GM23338 (cell line): Measurements from ENCODE around the gene FAT3. TPM values are rescaled to one million over a fixed set of nuclear protein-coding genes. Genes with fewer than 3 reads are reported as not detected.
A peak's percentile ranks its signal among the peaks of the same experiment; 100 is the strongest.

Experiments
- ATAC-seq: fragments of 200-7000 bp; cut with Tn5 transposase; 3 replicates; pipeline ENCODE4 v1.9.1; 2020
- DNase-seq: peaks from one replicate; pipeline ENCODE4 v3.0.0-alpha.2; 2015; ENCODE audit warnings: low spot score
- H2AFZ ChIP-seq: fragments of 200-600 bp; sonication (generic); 2 replicates; pipeline ENCODE4 v1.8.0; 2016; ENCODE audit warnings: antibody characterized with exemption, mild to moderate bottlenecking, moderate library complexity
- H3F3A ChIP-seq: fragments of 200-600 bp; sonication (generic); replicated peaks from 2 replicates; pipeline ENCODE4 v1.8.0; 2017; ENCODE audit warnings: antibody characterized with exemption, mixed run types, low read depth
- H3K27ac ChIP-seq: fragments of 200-600 bp; sonication (generic); 2 replicates; pipeline ENCODE4 v1.6.1; 2016; ENCODE audit warnings: low read depth
- H3K27me3 ChIP-seq: fragments of 200-600 bp; sonication (generic); 2 replicates; pipeline ENCODE4 v1.8.0; 2016; ENCODE audit warnings: mild to moderate bottlenecking, mixed run types, moderate library complexity; ENCODE audit not compliant: insufficient read depth
- H3K36me3 ChIP-seq: fragments of 200-600 bp; sonication (generic); 2 replicates; pipeline ENCODE4 v1.8.0; 2016; ENCODE audit warnings: mild to moderate bottlenecking; ENCODE audit not compliant: insufficient read depth
- H3K4me1 ChIP-seq: fragments of 200-600 bp; sonication (generic); 2 replicates; pipeline ENCODE4 v1.8.0; 2016; ENCODE audit warnings: mild to moderate bottlenecking, moderate library complexity; ENCODE audit not compliant: insufficient read depth
- H3K4me2 ChIP-seq: fragments of 200-600 bp; sonication (generic); 2 replicates; pipeline ENCODE4 v1.7.1; 2017; ENCODE audit warnings: mixed run types
- H3K4me3 ChIP-seq: fragments of 200-600 bp; sonication (generic); 2 replicates; pipeline ENCODE4 v1.6.1; 2016; ENCODE audit warnings: mixed run types
- H3K79me2 ChIP-seq: fragments of 200-600 bp; sonication (generic); replicated peaks from 2 replicates; pipeline ENCODE4 v1.8.0; 2017; ENCODE audit warnings: mild to moderate bottlenecking; ENCODE audit not compliant: insufficient read depth
- H3K9me2 ChIP-seq: fragments of 200-600 bp; sonication (generic); 2 replicates; pipeline ENCODE4 v1.8.0; 2017; ENCODE audit not compliant: insufficient read depth
- H4K20me1 ChIP-seq: fragments of 200-600 bp; sonication (generic); replicated peaks from 2 replicates; pipeline ENCODE4 v1.8.0; 2017; ENCODE audit warnings: mild to moderate bottlenecking; ENCODE audit not compliant: insufficient read depth
- H3K27ac Mint-ChIP-seq: 2 replicates; pipeline ENCODE4 v1.8.0; 2020; ENCODE audit warnings: inconsistent platforms, mild to moderate bottlenecking, moderate library complexity, mixed read lengths
- H3K27me3 Mint-ChIP-seq: 3 replicates; pipeline ENCODE4 v1.8.0; 2022; ENCODE audit warnings: low read depth, mild to moderate bottlenecking, moderate library complexity, mixed read lengths, inconsistent platforms; ENCODE audit not compliant: insufficient read depth, poor library complexity
- H3K36me3 Mint-ChIP-seq: 3 replicates; pipeline ENCODE4 v1.8.0; 2021; ENCODE audit warnings: low read depth, mild to moderate bottlenecking, inconsistent platforms, moderate library complexity, mixed read lengths
- H3K4me1 Mint-ChIP-seq: 3 replicates; pipeline ENCODE4 v1.8.0; 2020; ENCODE audit warnings: mild to moderate bottlenecking, inconsistent platforms, mixed read lengths
- H3K4me3 Mint-ChIP-seq: 3 replicates; pipeline ENCODE4 v1.8.0; 2021; ENCODE audit warnings: moderate library complexity, mild to moderate bottlenecking, inconsistent platforms, mixed read lengths
- H3K9me3 Mint-ChIP-seq: 3 replicates; pipeline ENCODE4 v1.8.0; 2020; ENCODE audit warnings: moderate library complexity, mild to moderate bottlenecking, inconsistent platforms, mixed read lengths
- CREB1 ChIP-seq: fragments of 250-450 bp; sonication (Bioruptor Pico); IDR thresholded peaks from 2 replicates; pipeline ENCODE4 v1.5.0; 2020; ENCODE audit warnings: low read depth, mild to moderate bottlenecking, moderate library complexity
- EZH2phosphoT487 ChIP-seq: fragments of 200-600 bp; sonication (generic); IDR thresholded peaks from one replicate; pipeline ENCODE4 v1.8.1; 2018; ENCODE audit warnings: antibody characterized with exemption; ENCODE audit not compliant: unreplicated experiment
- JUNB ChIP-seq: IDR thresholded peaks from one replicate; pipeline ENCODE4 v1.6.1; 2016; ENCODE audit warnings: antibody characterized with exemption; ENCODE audit not compliant: unreplicated experiment
- NANOG ChIP-seq: IDR thresholded peaks from 2 replicates; pipeline ENCODE4 v1.6.1; 2016; ENCODE audit warnings: antibody characterized with exemption, borderline replicate concordance
- POLR2AphosphoS5 ChIP-seq: IDR thresholded peaks from 2 replicates; pipeline ENCODE4 v1.6.1; 2016; ENCODE audit warnings: antibody characterized with exemption, low read depth
- STAT1 ChIP-seq: IDR thresholded peaks from one replicate; pipeline ENCODE4 v1.6.1; 2016; ENCODE audit warnings: antibody characterized with exemption; ENCODE audit not compliant: unreplicated experiment
- ZNF331 ChIP-seq: fragments of 250-450 bp; sonication (Bioruptor Pico); IDR thresholded peaks from 2 replicates; pipeline ENCODE4 v1.5.0; 2020; ENCODE audit warnings: low read depth, mild to moderate bottlenecking, moderate library complexity
- polyA plus RNA-seq: library from polyadenylated mRNA; unstranded; fragments of >200 nt; fragmentation: Nextera tagmentation; extraction: Ambion mirVana; gene quantifications from 2 replicates; pipeline ENCODE4 v1.2.1, GENCODE V29; 2016
- total RNA-seq: library from RNA; depleted of rRNA; stranded (reverse); fragments of >200 nt; shearing (Covaris generic); gene quantifications from 2 replicates; pipeline ENCODE4 v1.2.3, GENCODE V29; 2014
- TF ChIP-seq, protein P1 (sequence below): IDR thresholded peaks from one replicate; pipeline ENCODE4 v1.6.1; 2018; ENCODE audit warnings: antibody characterized with exemption; ENCODE audit not compliant: unreplicated experiment
- TF ChIP-seq, protein P2 (sequence below), 2 experiments: fragments of 200-600 bp in 1 of 2; sonication (generic) in 1 of 2; conservative IDR thresholded peaks; 2 replicates each; pipeline versions ENCODE4 v1.5.1 to v1.6.1; 2016 to 2017; ENCODE audit warnings: antibody characterized with exemption in 2 of 2, low read depth in 2 of 2, mild to moderate bottlenecking in 2 of 2, moderate library complexity in 1 of 2
- TF ChIP-seq, protein P3 (sequence below): fragments of 250-450 bp; sonication (Bioruptor Pico); IDR thresholded peaks from 2 replicates; pipeline ENCODE4 v1.5.0; 2020; ENCODE audit warnings: mild to moderate bottlenecking, moderate library complexity
- TF ChIP-seq, protein P4 (sequence below): IDR thresholded peaks from 2 replicates; pipeline ENCODE4 v1.6.1; 2016; ENCODE audit warnings: antibody characterized with exemption

Gene FAT3
- total and polyA plus RNA-seq, 2 experiments from 2014 or later, result 9.0 to 78.0 TPM

DNA sequence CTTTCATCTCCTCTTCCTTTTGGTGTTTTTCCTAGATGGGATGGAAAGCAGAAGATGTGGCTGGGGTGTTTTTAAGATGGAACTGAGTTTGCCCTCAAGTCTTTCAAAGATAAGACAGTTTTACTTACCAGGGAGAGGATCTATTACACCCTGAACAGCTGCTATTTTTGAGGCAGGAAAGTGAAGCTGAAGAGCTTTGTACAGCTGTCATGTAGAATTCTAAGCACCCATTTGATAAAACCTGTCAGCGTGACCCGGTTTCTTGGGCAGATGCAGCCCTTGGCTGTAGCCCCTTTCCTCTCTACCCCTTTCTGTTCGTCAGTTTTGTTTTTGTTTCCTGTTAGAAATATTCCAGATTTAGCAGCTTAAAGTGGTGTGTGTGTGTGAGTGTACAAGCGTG lies 35.2 kb downstream of the FAT3 start:
- ATAC-seq (no peak), DNase-seq (no peak)
- H3K9me2 ChIP-seq, result peaks cover 12% of the 10 kb centered on the region
- no peaks in the 10 kb centered on the region for H3K9me3 Mint-ChIP-seq
- peaks cover 1% of the 10 kb centered on the region for H3K27me3 Mint-ChIP-seq
- H3K4me3 Mint-ChIP-seq, result no peak overlapping the region
- H3K4me2 ChIP-seq, result no peak overlapping the region
- peaks cover 64% of the 10 kb centered on the region for H3K4me1 Mint-ChIP-seq
- H3K36me3 ChIP-seq, result no peaks in the 10 kb centered on the region
- H2AFZ ChIP-seq, result no peak overlapping the region
- H3K4me3 ChIP-seq, result no peak overlapping the region
- H3F3A ChIP-seq, result no peaks in the 10 kb centered on the region
- H3K79me2 ChIP-seq, result peaks cover 99% of the 10 kb centered on the region
- H4K20me1 ChIP-seq, result no peaks in the 10 kb centered on the region
- H3K36me3 Mint-ChIP-seq, result peaks cover 18% of the 10 kb centered on the region; the same call in 2 of the 3 replicates
- TF ChIP-seq, protein P1, sequence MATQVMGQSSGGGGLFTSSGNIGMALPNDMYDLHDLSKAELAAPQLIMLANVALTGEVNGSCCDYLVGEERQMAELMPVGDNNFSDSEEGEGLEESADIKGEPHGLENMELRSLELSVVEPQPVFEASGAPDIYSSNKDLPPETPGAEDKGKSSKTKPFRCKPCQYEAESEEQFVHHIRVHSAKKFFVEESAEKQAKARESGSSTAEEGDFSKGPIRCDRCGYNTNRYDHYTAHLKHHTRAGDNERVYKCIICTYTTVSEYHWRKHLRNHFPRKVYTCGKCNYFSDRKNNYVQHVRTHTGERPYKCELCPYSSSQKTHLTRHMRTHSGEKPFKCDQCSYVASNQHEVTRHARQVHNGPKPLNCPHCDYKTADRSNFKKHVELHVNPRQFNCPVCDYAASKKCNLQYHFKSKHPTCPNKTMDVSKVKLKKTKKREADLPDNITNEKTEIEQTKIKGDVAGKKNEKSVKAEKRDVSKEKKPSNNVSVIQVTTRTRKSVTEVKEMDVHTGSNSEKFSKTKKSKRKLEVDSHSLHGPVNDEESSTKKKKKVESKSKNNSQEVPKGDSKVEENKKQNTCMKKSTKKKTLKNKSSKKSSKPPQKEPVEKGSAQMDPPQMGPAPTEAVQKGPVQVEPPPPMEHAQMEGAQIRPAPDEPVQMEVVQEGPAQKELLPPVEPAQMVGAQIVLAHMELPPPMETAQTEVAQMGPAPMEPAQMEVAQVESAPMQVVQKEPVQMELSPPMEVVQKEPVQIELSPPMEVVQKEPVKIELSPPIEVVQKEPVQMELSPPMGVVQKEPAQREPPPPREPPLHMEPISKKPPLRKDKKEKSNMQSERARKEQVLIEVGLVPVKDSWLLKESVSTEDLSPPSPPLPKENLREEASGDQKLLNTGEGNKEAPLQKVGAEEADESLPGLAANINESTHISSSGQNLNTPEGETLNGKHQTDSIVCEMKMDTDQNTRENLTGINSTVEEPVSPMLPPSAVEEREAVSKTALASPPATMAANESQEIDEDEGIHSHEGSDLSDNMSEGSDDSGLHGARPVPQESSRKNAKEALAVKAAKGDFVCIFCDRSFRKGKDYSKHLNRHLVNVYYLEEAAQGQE, result no peak
- TF ChIP-seq, protein P2, sequence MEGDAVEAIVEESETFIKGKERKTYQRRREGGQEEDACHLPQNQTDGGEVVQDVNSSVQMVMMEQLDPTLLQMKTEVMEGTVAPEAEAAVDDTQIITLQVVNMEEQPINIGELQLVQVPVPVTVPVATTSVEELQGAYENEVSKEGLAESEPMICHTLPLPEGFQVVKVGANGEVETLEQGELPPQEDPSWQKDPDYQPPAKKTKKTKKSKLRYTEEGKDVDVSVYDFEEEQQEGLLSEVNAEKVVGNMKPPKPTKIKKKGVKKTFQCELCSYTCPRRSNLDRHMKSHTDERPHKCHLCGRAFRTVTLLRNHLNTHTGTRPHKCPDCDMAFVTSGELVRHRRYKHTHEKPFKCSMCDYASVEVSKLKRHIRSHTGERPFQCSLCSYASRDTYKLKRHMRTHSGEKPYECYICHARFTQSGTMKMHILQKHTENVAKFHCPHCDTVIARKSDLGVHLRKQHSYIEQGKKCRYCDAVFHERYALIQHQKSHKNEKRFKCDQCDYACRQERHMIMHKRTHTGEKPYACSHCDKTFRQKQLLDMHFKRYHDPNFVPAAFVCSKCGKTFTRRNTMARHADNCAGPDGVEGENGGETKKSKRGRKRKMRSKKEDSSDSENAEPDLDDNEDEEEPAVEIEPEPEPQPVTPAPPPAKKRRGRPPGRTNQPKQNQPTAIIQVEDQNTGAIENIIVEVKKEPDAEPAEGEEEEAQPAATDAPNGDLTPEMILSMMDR (conservative IDR thresholded peaks at IDR 0.05; ENCODE audit: low read depth in 2 of 2), result no peak
- TF ChIP-seq ZNF331 (CRISPR knock-in tag) (no peak), POLR2AphosphoS5 (no peak), NANOG (no peak), EZH2phosphoT487 (no peak), JUNB (no peak), CREB1 (no peak), STAT1 (no peak)
- TF ChIP-seq, protein P3, sequence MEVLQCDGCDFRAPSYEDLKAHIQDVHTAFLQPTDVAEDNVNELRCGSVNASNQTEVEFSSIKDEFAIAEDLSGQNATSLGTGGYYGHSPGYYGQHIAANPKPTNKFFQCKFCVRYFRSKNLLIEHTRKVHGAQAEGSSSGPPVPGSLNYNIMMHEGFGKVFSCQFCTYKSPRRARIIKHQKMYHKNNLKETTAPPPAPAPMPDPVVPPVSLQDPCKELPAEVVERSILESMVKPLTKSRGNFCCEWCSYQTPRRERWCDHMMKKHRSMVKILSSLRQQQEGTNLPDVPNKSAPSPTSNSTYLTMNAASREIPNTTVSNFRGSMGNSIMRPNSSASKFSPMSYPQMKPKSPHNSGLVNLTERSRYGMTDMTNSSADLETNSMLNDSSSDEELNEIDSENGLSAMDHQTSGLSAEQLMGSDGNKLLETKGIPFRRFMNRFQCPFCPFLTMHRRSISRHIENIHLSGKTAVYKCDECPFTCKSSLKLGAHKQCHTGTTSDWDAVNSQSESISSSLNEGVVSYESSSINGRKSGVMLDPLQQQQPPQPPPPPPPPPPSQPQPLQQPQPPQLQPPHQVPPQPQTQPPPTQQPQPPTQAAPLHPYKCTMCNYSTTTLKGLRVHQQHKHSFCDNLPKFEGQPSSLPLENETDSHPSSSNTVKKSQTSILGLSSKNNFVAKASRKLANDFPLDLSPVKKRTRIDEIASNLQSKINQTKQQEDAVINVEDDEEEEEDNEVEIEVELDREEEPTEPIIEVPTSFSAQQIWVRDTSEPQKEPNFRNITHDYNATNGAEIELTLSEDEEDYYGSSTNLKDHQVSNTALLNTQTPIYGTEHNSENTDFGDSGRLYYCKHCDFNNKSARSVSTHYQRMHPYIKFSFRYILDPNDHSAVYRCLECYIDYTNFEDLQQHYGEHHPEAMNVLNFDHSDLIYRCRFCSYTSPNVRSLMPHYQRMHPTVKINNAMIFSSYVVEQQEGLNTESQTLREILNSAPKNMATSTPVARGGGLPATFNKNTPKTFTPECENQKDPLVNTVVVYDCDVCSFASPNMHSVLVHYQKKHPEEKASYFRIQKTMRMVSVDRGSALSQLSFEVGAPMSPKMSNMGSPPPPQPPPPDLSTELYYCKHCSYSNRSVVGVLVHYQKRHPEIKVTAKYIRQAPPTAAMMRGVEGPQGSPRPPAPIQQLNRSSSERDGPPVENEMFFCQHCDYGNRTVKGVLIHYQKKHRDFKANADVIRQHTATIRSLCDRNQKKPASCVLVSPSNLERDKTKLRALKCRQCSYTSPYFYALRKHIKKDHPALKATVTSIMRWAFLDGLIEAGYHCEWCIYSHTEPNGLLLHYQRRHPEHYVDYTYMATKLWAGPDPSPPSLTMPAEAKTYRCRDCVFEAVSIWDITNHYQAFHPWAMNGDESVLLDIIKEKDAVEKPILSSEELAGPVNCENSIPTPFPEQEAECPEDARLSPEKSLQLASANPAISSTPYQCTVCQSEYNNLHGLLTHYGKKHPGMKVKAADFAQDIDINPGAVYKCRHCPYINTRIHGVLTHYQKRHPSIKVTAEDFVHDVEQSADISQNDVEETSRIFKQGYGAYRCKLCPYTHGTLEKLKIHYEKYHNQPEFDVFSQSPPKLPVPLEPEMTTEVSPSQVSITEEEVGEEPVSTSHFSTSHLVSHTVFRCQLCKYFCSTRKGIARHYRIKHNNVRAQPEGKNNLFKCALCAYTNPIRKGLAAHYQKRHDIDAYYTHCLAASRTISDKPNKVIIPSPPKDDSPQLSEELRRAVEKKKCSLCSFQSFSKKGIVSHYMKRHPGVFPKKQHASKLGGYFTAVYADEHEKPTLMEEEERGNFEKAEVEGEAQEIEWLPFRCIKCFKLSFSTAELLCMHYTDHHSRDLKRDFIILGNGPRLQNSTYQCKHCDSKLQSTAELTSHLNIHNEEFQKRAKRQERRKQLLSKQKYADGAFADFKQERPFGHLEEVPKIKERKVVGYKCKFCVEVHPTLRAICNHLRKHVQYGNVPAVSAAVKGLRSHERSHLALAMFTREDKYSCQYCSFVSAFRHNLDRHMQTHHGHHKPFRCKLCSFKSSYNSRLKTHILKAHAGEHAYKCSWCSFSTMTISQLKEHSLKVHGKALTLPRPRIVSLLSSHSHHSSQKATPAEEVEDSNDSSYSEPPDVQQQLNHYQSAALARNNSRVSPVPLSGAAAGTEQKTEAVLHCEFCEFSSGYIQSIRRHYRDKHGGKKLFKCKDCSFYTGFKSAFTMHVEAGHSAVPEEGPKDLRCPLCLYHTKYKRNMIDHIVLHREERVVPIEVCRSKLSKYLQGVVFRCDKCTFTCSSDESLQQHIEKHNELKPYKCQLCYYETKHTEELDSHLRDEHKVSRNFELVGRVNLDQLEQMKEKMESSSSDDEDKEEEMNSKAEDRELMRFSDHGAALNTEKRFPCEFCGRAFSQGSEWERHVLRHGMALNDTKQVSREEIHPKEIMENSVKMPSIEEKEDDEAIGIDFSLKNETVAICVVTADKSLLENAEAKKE (CRISPR knock-in tag), result no peak
- TF ChIP-seq, protein P4, sequence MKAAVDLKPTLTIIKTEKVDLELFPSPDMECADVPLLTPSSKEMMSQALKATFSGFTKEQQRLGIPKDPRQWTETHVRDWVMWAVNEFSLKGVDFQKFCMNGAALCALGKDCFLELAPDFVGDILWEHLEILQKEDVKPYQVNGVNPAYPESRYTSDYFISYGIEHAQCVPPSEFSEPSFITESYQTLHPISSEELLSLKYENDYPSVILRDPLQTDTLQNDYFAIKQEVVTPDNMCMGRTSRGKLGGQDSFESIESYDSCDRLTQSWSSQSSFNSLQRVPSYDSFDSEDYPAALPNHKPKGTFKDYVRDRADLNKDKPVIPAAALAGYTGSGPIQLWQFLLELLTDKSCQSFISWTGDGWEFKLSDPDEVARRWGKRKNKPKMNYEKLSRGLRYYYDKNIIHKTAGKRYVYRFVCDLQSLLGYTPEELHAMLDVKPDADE, result no peak
- peaks cover 46% of the 10 kb centered on the region for H3K4me1 ChIP-seq
- H3K27ac ChIP-seq, result 0 out of 2 replicates have a peak overlapping the region, but pooled peaks have one; percentile 12
- no peaks in the 10 kb centered on the region for H3K27me3 ChIP-seq
- peak overlapping the region; percentile 1; the same call in 1 of the 2 replicates for H3K27ac Mint-ChIP-seq
